Measurements from ENCODE around the gene TTC39A. TPM values are rescaled to one million over a fixed set of nuclear protein-coding genes. Genes with fewer than 3 reads are reported as not detected.

TTC39A gene
- total RNA-seq, 1 experiment from 2014 or later: 0.35 TPM

- Mint-ChIP-seq H3K4me3 (ENCODE audit: unreplicated experiment) (no peak overlapping the region), H3K27me3 (ENCODE audit: insufficient read depth, unreplicated experiment) (no peaks in the 10 kb centered on the region), H3K9me3 (ENCODE audit: unreplicated experiment) (no peaks in the 10 kb centered on the region), H3K4me1 (ENCODE audit: insufficient read depth, unreplicated experiment) (no peaks in the 10 kb centered on the region), H3K36me3 (ENCODE audit: insufficient read depth, unreplicated experiment) (peaks cover 41% of the 10 kb centered on the region), H3K27ac (ENCODE audit: low read depth, unreplicated experiment) (no peak overlapping the region)
- BruUV-seq (replicated peaks): no TSS peak
- CTCF ChIA-PET: no interaction called here
- POLR2A ChIA-PET: interaction anchor here (0.7 kb wide), 1 partner anchor 554 kb away, joined by 3 read pairs; no protein-coding TSS in a partner anchor
- no peak for TF ChIP-seq CTCF (IDR thresholded peaks at IDR 0.05; ENCODE audit: unreplicated experiment)
- intact Hi-C loops (cut with micrococcal nuclease): no loop called here
- DNase-seq (ENCODE audit: unreplicated experiment): no peak
Observed at GRCh38 chr1:51369171-51369570, 38.8 kb upstream of the TTC39A start.

DNA sequence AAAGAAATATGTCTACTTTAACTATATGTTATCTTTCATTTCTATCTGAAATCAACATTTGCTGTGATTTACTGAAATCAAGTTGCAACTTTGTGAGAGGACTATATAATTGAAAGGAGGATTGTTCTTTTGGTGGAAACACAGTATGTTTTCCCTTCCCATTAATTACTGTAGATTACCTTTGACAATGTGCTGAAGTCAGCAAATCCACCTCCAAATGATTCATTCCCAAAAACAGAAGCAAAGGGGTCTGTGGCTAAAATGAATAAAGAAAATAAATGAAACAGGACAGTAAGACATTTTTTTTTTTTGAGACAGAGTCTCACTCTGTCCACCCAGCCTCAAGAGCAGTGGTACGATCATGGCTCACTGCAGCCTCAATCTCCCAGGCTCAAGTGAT, 35.4 kb upstream of the TTC39A start:
- Mint-ChIP-seq H3K27ac (ENCODE audit: low read depth, unreplicated experiment) (no peak overlapping the region), H3K9me3 (ENCODE audit: unreplicated experiment) (no peaks in the 10 kb centered on the region), H3K4me3 (ENCODE audit: unreplicated experiment) (no peak overlapping the region), H3K36me3 (ENCODE audit: insufficient read depth, unreplicated experiment) (peaks cover 30% of the 10 kb centered on the region), H3K27me3 (ENCODE audit: insufficient read depth, unreplicated experiment) (no peaks in the 10 kb centered on the region), H3K4me1 (ENCODE audit: insufficient read depth, unreplicated experiment) (no peaks in the 10 kb centered on the region)
- no TSS peak for BruUV-seq (replicated peaks)
- intact Hi-C loops (cut with micrococcal nuclease): no loop called here
- DNase-seq (ENCODE audit: unreplicated experiment): no peak
- CTCF ChIA-PET: no interaction called here
- POLR2A ChIA-PET: no interaction called here
- no peak for TF ChIP-seq CTCF (IDR thresholded peaks at IDR 0.05; ENCODE audit: unreplicated experiment)

DNA sequence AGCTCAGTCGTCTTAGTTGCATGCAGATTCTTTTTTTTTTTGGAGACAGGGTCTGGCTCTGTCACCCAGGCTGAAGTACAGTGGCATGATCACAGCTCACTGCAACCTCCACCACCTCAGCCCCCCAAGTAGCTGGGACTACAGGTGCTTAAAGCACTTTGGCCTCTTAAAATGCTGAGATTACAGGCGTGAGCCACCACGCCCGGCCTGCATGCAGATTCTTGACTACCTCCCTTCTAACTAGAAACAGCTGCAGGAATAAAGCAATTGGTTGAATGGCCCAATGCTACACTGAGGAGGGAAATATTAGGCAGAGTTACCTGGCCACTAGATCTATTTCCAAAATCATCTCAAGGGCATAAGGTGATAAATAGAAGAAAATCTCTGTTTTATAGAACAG, 29.5 kb upstream of the TTC39A start:
- no peaks in the 10 kb centered on the region for H3K9me3 Mint-ChIP-seq (ENCODE audit: unreplicated experiment)
- BruUV-seq (replicated peaks): no TSS peak
- no peak overlapping the region for H3K4me3 Mint-ChIP-seq (ENCODE audit: unreplicated experiment)
- POLR2A ChIA-PET: no interaction called here
- H3K4me1 Mint-ChIP-seq (ENCODE audit: insufficient read depth, unreplicated experiment): no peaks in the 10 kb centered on the region
- intact Hi-C loops (cut with micrococcal nuclease): no loop called here
- peaks cover 56% of the 10 kb centered on the region for H3K36me3 Mint-ChIP-seq (ENCODE audit: insufficient read depth, unreplicated experiment)
- no peaks in the 10 kb centered on the region for H3K27me3 Mint-ChIP-seq (ENCODE audit: insufficient read depth, unreplicated experiment)
- CTCF ChIA-PET: interaction anchor here (0.7 kb wide), 1 partner anchor 309 kb away, joined by 3 read pairs; no protein-coding TSS in a partner anchor
- H3K27ac Mint-ChIP-seq (ENCODE audit: low read depth, unreplicated experiment): no peak overlapping the region
- no peak for TF ChIP-seq CTCF (IDR thresholded peaks at IDR 0.05; ENCODE audit: unreplicated experiment)
- DNase-seq (ENCODE audit: unreplicated experiment): no peak

- Mint-ChIP-seq H3K4me3 (ENCODE audit: unreplicated experiment) (no peak overlapping the region), H3K27ac (ENCODE audit: low read depth, unreplicated experiment) (no peak overlapping the region), H3K27me3 (ENCODE audit: insufficient read depth, unreplicated experiment) (no peaks in the 10 kb centered on the region), H3K4me1 (ENCODE audit: insufficient read depth, unreplicated experiment) (peaks cover 5% of the 10 kb centered on the region), H3K9me3 (ENCODE audit: unreplicated experiment) (no peaks in the 10 kb centered on the region), H3K36me3 (ENCODE audit: insufficient read depth, unreplicated experiment) (peaks cover 35% of the 10 kb centered on the region)
- ChIA-PET CTCF (no interaction called here), POLR2A (interaction anchor here (1.0 kb wide), 1 partner anchor 11 kb away, joined by 3 read pairs; no protein-coding TSS in a partner anchor)
- no peak for TF ChIP-seq CTCF (IDR thresholded peaks at IDR 0.05; ENCODE audit: unreplicated experiment)
- BruUV-seq (replicated peaks): no TSS peak
- DNase-seq (ENCODE audit: unreplicated experiment): no peak
- intact Hi-C loops (cut with micrococcal nuclease): no loop called here
Observed at GRCh38 chr1:51355382-51355781, 25.0 kb upstream of the TTC39A start.
